ENCODE results near the gene PRKCH. TPM values are rescaled to one million over a fixed set of nuclear protein-coding genes. Genes with fewer than 3 reads are reported as not detected.
A peak's percentile ranks its signal among the peaks of the same experiment; 100 is the strongest.

PRKCH gene
- total and polyA plus RNA-seq, 9 of the 15 experiments (the other 6 are each of a cell fraction or from before 2014, with no cell fraction given), result 0.61 to 4.4 (median 4.0) TPM

DNA sequence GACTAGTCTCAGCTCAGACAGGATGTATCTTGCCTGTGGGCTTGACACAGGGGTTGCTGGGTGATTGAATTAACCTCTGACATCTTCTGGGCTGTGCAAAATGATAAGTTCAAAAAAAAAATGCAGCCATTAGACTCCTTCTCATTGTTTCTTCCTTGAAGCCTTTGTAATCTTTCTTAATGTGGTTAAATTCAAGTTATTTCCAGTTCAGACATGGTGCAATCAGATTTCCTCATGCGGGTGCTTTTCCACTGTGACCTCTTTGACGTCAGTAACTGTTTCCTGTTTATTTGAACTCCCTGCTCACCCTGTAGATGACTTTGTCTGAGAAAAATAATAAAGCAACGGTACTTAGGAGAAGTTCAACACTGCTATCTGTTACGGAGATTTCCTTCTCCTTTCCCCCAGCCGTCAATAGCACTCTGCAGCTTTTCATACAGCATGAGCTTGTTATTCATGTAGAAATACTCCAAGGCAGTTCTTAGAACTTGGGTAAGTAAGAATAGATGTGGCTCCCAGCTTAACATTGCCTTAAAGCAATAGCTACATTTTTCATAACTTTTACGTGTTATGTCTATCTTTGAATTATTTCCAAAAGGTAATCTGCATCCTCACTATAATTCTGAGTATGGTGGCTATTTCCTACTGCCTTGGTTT is 155.5 kb downstream of the PRKCH start (continued):
- TF ChIP-seq NR2C1 (IDR thresholded peaks at IDR 0.05), result peak; percentile 69; the same call in 1 of the 2 replicates
- TF ChIP-seq NR2C1 (tag; IDR thresholded peaks at IDR 0.05), result peak; percentile 87
- TF ChIP-seq, protein P1, sequence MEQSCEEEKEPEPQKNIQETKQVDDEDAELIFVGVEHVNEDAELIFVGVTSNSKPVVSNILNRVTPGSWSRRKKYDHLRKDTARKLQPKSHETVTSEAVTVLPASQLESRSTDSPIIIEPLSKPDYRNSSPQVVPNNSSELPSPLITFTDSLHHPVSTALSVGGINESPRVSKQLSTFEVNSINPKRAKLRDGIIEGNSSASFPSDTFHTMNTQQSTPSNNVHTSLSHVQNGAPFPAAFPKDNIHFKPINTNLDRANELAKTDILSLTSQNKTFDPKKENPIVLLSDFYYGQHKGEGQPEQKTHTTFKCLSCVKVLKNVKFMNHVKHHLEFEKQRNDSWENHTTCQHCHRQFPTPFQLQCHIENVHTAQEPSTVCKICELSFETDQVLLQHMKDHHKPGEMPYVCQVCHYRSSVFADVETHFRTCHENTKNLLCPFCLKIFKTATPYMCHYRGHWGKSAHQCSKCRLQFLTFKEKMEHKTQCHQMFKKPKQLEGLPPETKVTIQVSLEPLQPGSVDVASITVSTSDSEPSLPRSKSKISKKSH (CRISPR knock-in tag; IDR thresholded peaks at IDR 0.05), result no peak
- no peak for TF ChIP-seq TEAD2 (tag; IDR thresholded peaks at IDR 0.05)
- no peak for TF ChIP-seq ATF2 (CRISPR knock-in tag; IDR thresholded peaks at IDR 0.05)
- no peak for TF ChIP-seq POLR2G (IDR thresholded peaks at IDR 0.05; ENCODE audit: low read depth, low read length)
- peak; percentile 62 for TF ChIP-seq GABPA (tag; conservative IDR thresholded peaks at IDR 0.05; ENCODE audit: low read depth)
- no peak for TF ChIP-seq MAFK (IDR thresholded peaks at IDR 0.05; ENCODE audit: low read length)
- TF ChIP-seq HNRNPLL (IDR thresholded peaks at IDR 0.05; ENCODE audit: low read depth, low read length, poor library complexity, severe bottlenecking), result no peak
- no peak for TF ChIP-seq ZBTB2 (IDR thresholded peaks at IDR 0.05)
- no peak for TF ChIP-seq KHSRP (IDR thresholded peaks at IDR 0.05)
- TF ChIP-seq POLR3A (IDR thresholded peaks at IDR 0.05; ENCODE audit: borderline replicate concordance, extremely low read depth, insufficient read depth, insufficient read length), result no peak
